Neutrophil (primary cell): ENCODE results near the gene FHOD1.

Experiments used
- H3K27ac ChIP-seq: fragments of 200-600 bp; sonication (generic); 2 replicates; pipeline ENCODE4 v1.5.1; 2016; ENCODE audit warnings: mild to moderate bottlenecking, moderate library complexity
- H3K27me3 ChIP-seq: fragments of 200-600 bp; sonication (generic); 2 replicates; pipeline ENCODE4 v1.6.0; 2016; ENCODE audit warnings: mild to moderate bottlenecking
- H3K36me3 ChIP-seq: fragments of 200-600 bp; sonication (generic); 2 replicates; pipeline ENCODE4 v1.5.1; 2017
- H3K4me1 ChIP-seq, 2 experiments: fragments of 200-600 bp in 1 of 2; sonication (generic) in 1 of 2; 1 replicate in 1 of 2; 2 replicates in 1 of 2; pipeline versions ENCODE4 v1.5.1 to v1.6.1; 2013 to 2016; ENCODE audit warnings: low read depth in 1 of 2, low read length in 1 of 2, mild to moderate bottlenecking in 1 of 2, moderate library complexity in 1 of 2; ENCODE audit not compliant: control insufficient read depth in 1 of 2, insufficient read depth in 1 of 2
- H3K4me3 ChIP-seq, 2 experiments: fragments of 200-600 bp in 1 of 2; sonication (generic) in 1 of 2; 1 replicate in 1 of 2; 2 replicates in 1 of 2; pipeline ENCODE4 v1.5.1; 2013 to 2016; ENCODE audit warnings: low read depth in 1 of 2, low read length in 1 of 2, mild to moderate bottlenecking in 1 of 2, moderate library complexity in 1 of 2
- H3K9me3 ChIP-seq: fragments of 200-600 bp; sonication (generic); 2 replicates; pipeline ENCODE4 v1.5.1; 2016
- CTCF ChIP-seq: fragments of 200-600 bp; sonication (generic); IDR thresholded peaks from 2 replicates; pipeline ENCODE4 v1.5.1; 2016; ENCODE audit warnings: antibody characterized with exemption

FHOD1 gene

GRCh38 chr16:67270931-67271338, 23.7 kb upstream of the FHOD1 start:
- Histone ChIP-seq H3K27me3 (peaks cover 13% of the 10 kb centered on the region), H3K4me3 (no peak overlapping the region), H3K36me3 (no peaks in the 10 kb centered on the region), H3K4me1 (no peaks in the 10 kb centered on the region), H3K9me3 (no peaks in the 10 kb centered on the region), H3K27ac (no peak overlapping the region)
- no peak for TF ChIP-seq CTCF

- TF ChIP-seq CTCF: no peak
- H3K36me3 ChIP-seq: no peaks in the 10 kb centered on the region
- no peak overlapping the region for H3K27ac ChIP-seq
- H3K9me3 ChIP-seq: no peaks in the 10 kb centered on the region
- peaks cover 16% of the 10 kb centered on the region for H3K27me3 ChIP-seq
- no peak overlapping the region for H3K4me3 ChIP-seq
- no peaks in the 10 kb centered on the region for H3K4me1 ChIP-seq
These were observed 22.5 kb upstream of the FHOD1 start for GRCh38 chr16:67269766-67270165.

GRCh38 chr16:67268136-67268579, 20.9 kb upstream of the FHOD1 start:
- Histone ChIP-seq H3K4me3 (no peak overlapping the region), H3K27me3 (peaks cover 21% of the 10 kb centered on the region), H3K9me3 (no peaks in the 10 kb centered on the region), H3K4me1 (no peaks in the 10 kb centered on the region), H3K27ac (no peak overlapping the region), H3K36me3 (no peaks in the 10 kb centered on the region)
- TF ChIP-seq CTCF: no peak

GRCh38 chr16:67265834-67266233, 18.6 kb upstream of the FHOD1 start:
- Histone ChIP-seq H3K9me3 (no peaks in the 10 kb centered on the region), H3K27me3 (peaks cover 21% of the 10 kb centered on the region), H3K27ac (no peak overlapping the region), H3K36me3 (no peaks in the 10 kb centered on the region), H3K4me1 (no peaks in the 10 kb centered on the region), H3K4me3 (no peak overlapping the region)
- no peak for TF ChIP-seq CTCF

- Histone ChIP-seq H3K27ac (no peak overlapping the region), H3K36me3 (no peaks in the 10 kb centered on the region), H3K4me3 (no peak overlapping the region), H3K4me1 (no peaks in the 10 kb centered on the region), H3K9me3 (no peaks in the 10 kb centered on the region), H3K27me3 (peaks cover 20% of the 10 kb centered on the region)
- no peak for TF ChIP-seq CTCF
These were observed 17.6 kb upstream of the FHOD1 start for GRCh38 chr16:67264866-67265265.

- TF ChIP-seq CTCF: no peak
- H3K27ac ChIP-seq: no peak overlapping the region
- no peaks in the 10 kb centered on the region for H3K36me3 ChIP-seq
- peaks cover 15% of the 10 kb centered on the region for H3K27me3 ChIP-seq
- no peak overlapping the region for H3K4me3 ChIP-seq
- no peaks in the 10 kb centered on the region for H3K9me3 ChIP-seq
- no peaks in the 10 kb centered on the region for H3K4me1 ChIP-seq
These were observed 17.0 kb upstream of the FHOD1 start for GRCh38 chr16:67264277-67264676.
